GM18951 (cell line): Measurements from ENCODE around the gene SPEF1.

Experiments
- POLR2A ChIP-seq: IDR thresholded peaks from 4 replicates; pipeline ENCODE4 v1.6.1; 2011; ENCODE audit warnings: mild to moderate bottlenecking; ENCODE audit not compliant: insufficient read length, insufficient read depth; ENCODE audit errors: extremely low read depth
- in situ Hi-C: fragments of 300-500 bp; cut with MboI; formaldehyde crosslinking; loops from one replicate; pipeline ENCODE4 v1.12.0; 2022; ENCODE audit warnings: low sequenced_read_pairs, mixed read lengths, inconsistent platforms; ENCODE audit not compliant: unreplicated experiment

Gene SPEF1

GRCh38 chr20:3759316-3759823, 21.9 kb downstream of the SPEF1 start:
- no peak for TF ChIP-seq POLR2A
- in situ Hi-C loops, result no loop called here

GRCh38 chr20:3758566-3758965, 22.7 kb downstream of the SPEF1 start:
- TF ChIP-seq POLR2A, result no peak
- in situ Hi-C loops, result no loop called here

- in situ Hi-C loops, result no loop called here
- no peak for TF ChIP-seq POLR2A
Observed at GRCh38 chr20:3757268-3757667, 24.0 kb downstream of the SPEF1 start.

GRCh38 chr20:3755814-3756480, 25.3 kb downstream of the SPEF1 start:
- in situ Hi-C loops, result no loop called here
- TF ChIP-seq POLR2A, result no peak

- TF ChIP-seq POLR2A, result no peak
- in situ Hi-C loops, result no loop called here
Observed at GRCh38 chr20:3755269-3755668, 26.0 kb downstream of the SPEF1 start.

- in situ Hi-C loops, result no loop called here
- TF ChIP-seq POLR2A, result no peak
Observed at GRCh38 chr20:3754276-3754630, 27.0 kb downstream of the SPEF1 start.

GRCh38 chr20:3753501-3754275, 27.6 kb downstream of the SPEF1 start:
- in situ Hi-C loops, result no loop called here
- no peak for TF ChIP-seq POLR2A

GRCh38 chr20:3753098-3753497, 28.1 kb downstream of the SPEF1 start:
- TF ChIP-seq POLR2A, result no peak
- in situ Hi-C loops, result no loop called here

- in situ Hi-C loops, result no loop called here
- no peak for TF ChIP-seq POLR2A
Observed at GRCh38 chr20:3752386-3752759, 28.9 kb downstream of the SPEF1 start.

GRCh38 chr20:3751675-3752385, 29.4 kb downstream of the SPEF1 start:
- in situ Hi-C loops, result no loop called here

GRCh38 chr20:3751305-3751674, 30.0 kb downstream of the SPEF1 start:
- no peak for TF ChIP-seq POLR2A
- in situ Hi-C loops, result no loop called here

More at GRCh38 chr20:3751675-3752385, 29.4 kb downstream of the SPEF1 start:
- no peak for TF ChIP-seq POLR2A

GRCh38 chr20:3749689-3750531, 31.3 kb downstream of the SPEF1 start:
- in situ Hi-C loops, result no loop called here
- no peak for TF ChIP-seq POLR2A
